HepG2 (cell line): Measurements from ENCODE around the gene ERC1. TPM values are rescaled to one million over a fixed set of nuclear protein-coding genes. Genes with fewer than 3 reads are reported as not detected.
A peak's percentile ranks its signal among the peaks of the same experiment; 100 is the strongest.

ENCODE experiments used
- AHR ChIP-seq: IDR thresholded peaks from 2 replicates; pipeline ENCODE4 v1.6.1; 2018; ENCODE audit warnings: missing genetic modification reagents, missing compliant biosample characterization
- CAMTA2 ChIP-seq: sonication (generic); formaldehyde crosslinking; IDR thresholded peaks from 2 replicates; pipeline ENCODE4 v1.4.0; 2020; ENCODE audit warnings: mild to moderate bottlenecking, missing genetic modification reagents, borderline replicate concordance
- CREM ChIP-seq, 2 experiments: sonication (generic) in 1 of 2; formaldehyde crosslinking in 1 of 2; IDR thresholded peaks; 2 replicates each; pipeline versions ENCODE4 v1.4.0 to v1.6.1; 2016 to 2020; ENCODE audit warnings: antibody characterized with exemption in 1 of 2, mild to moderate bottlenecking in 1 of 2, missing genetic modification reagents in 1 of 2
- ELF3 ChIP-seq: IDR thresholded peaks from 2 replicates; pipeline ENCODE4 v1.6.1; 2016; ENCODE audit warnings: missing genetic modification reagents, missing compliant biosample characterization
- GPN1 ChIP-seq: sonication (generic); formaldehyde crosslinking; IDR thresholded peaks from 2 replicates; pipeline ENCODE4 v1.5.1; 2020; ENCODE audit warnings: missing genetic modification reagents, borderline replicate concordance
- JDP2 ChIP-seq: sonication (generic); formaldehyde crosslinking; IDR thresholded peaks from 2 replicates; pipeline ENCODE4 v1.8.1; 2022; ENCODE audit warnings: missing genetic modification reagents, borderline replicate concordance
- JUN ChIP-seq: sonication (generic); formaldehyde crosslinking; IDR thresholded peaks from 2 replicates; pipeline ENCODE4 v1.4.0; 2020; ENCODE audit warnings: mild to moderate bottlenecking, missing genetic modification reagents
- MTA3 ChIP-seq: sonication (generic); formaldehyde crosslinking; IDR thresholded peaks from 2 replicates; pipeline ENCODE4 v1.4.0; 2020; ENCODE audit warnings: missing genetic modification reagents
- NCOR1 ChIP-seq: fragments of 200-600 bp; sonication (generic); IDR thresholded peaks from 2 replicates; pipeline ENCODE4 v1.7.0; 2017; ENCODE audit warnings: antibody characterized with exemption, low read length, borderline replicate concordance
- NPAS2 ChIP-seq: sonication (generic); formaldehyde crosslinking; IDR thresholded peaks from 2 replicates; pipeline ENCODE4 v1.8.0; 2022; ENCODE audit warnings: mild to moderate bottlenecking, missing genetic modification reagents, borderline replicate concordance
- PHF21A ChIP-seq: sonication (generic); formaldehyde crosslinking; IDR thresholded peaks from 2 replicates; pipeline ENCODE4 v1.5.0; 2020; ENCODE audit warnings: mild to moderate bottlenecking, missing genetic modification reagents
- POLR2AphosphoS2 ChIP-seq: IDR thresholded peaks from 2 replicates; pipeline ENCODE4 v1.6.1; 2011; ENCODE audit warnings: low read depth, low read length, improper control_type of control experiment
- SALL2 ChIP-seq: sonication (generic); formaldehyde crosslinking; IDR thresholded peaks from 2 replicates; pipeline ENCODE4 v1.8.1; 2023; ENCODE audit warnings: mild to moderate bottlenecking, missing genetic modification reagents, inconsistent platforms
- SMC3 ChIP-seq: IDR thresholded peaks from 2 replicates; pipeline ENCODE4 v1.6.1; 2011; ENCODE audit warnings: low read length, improper control_type of control experiment
- SRF ChIP-seq: IDR thresholded peaks from 2 replicates; pipeline ENCODE4 v1.6.1; 2011; ENCODE audit warnings: mild to moderate bottlenecking, low read depth, low read length, moderate library complexity
- TCF12 ChIP-seq, 2 experiments: fragments of 450-650 bp in 1 of 2; sonication (generic) in 1 of 2; formaldehyde crosslinking in 1 of 2; IDR thresholded peaks; 2 replicates each; pipeline versions ENCODE4 v1.6.1 to v1.8.0; 2017 to 2022; ENCODE audit warnings: antibody characterized with exemption in 1 of 2, mild to moderate bottlenecking in 1 of 2, missing genetic modification reagents in 1 of 2, moderate library complexity in 1 of 2
- THAP11 ChIP-seq: IDR thresholded peaks from 2 replicates; pipeline ENCODE4 v1.6.1; 2016; ENCODE audit warnings: missing biosample characterization, missing genetic modification reagents
- ZBTB21 ChIP-seq: sonication (generic); formaldehyde crosslinking; IDR thresholded peaks from 2 replicates; pipeline ENCODE4 v1.4.0; 2020; ENCODE audit warnings: missing genetic modification reagents
- ZNF446 ChIP-seq: sonication (generic); formaldehyde crosslinking; IDR thresholded peaks from 2 replicates; pipeline ENCODE4 v1.5.0; 2020; ENCODE audit warnings: mild to moderate bottlenecking, missing genetic modification reagents
- ZNF552 ChIP-seq: sonication (generic); formaldehyde crosslinking; IDR thresholded peaks from 2 replicates; pipeline ENCODE4 v1.9.0; 2022; ENCODE audit warnings: missing genetic modification reagents, mild to moderate bottlenecking, borderline replicate concordance
- ZNF556 ChIP-seq: sonication (generic); formaldehyde crosslinking; IDR thresholded peaks from 2 replicates; pipeline ENCODE4 v1.4.0; 2020; ENCODE audit warnings: mild to moderate bottlenecking, missing genetic modification reagents, borderline replicate concordance
- ZNF563 ChIP-seq: sonication (generic); formaldehyde crosslinking; IDR thresholded peaks from 2 replicates; pipeline ENCODE4 v1.8.0; 2022; ENCODE audit warnings: mild to moderate bottlenecking, moderate library complexity, missing genetic modification reagents
- ZNF629 ChIP-seq: sonication (generic); formaldehyde crosslinking; conservative IDR thresholded peaks from 2 replicates; pipeline ENCODE4 v1.5.0; 2020; ENCODE audit warnings: missing genetic modification reagents
- ZNF772 ChIP-seq: sonication (generic); formaldehyde crosslinking; IDR thresholded peaks from 2 replicates; pipeline ENCODE4 v1.5.0; 2020; ENCODE audit warnings: mild to moderate bottlenecking, missing genetic modification reagents
- polyA plus RNA-seq, 8 experiments: library from polyadenylated mRNA; depleted of rRNA in 3 of 8; stranded (reverse) in 7 of 8; unstranded in 1 of 8; fragments of >200 nt; fragmentation: Illumina TruSeq in 4 of 8; extraction: Trizol in 4 of 8; gene quantifications; 2 replicates each; pipeline versions ENCODE4 v1.2.1 to v1.2.3, GENCODE V29; 2011 to 2016; ENCODE audit warnings: low read depth in 4 of 8, missing spikeins in 1 of 8, mixed read lengths in 1 of 8; ENCODE audit not compliant: insufficient read depth in 1 of 8
- total RNA-seq, 5 experiments: library from RNA; depleted of rRNA; stranded (reverse); fragments of >200 nt; fragmentation: Illumina TruSeq; extraction: Trizol; gene quantifications; 2 replicates each; pipeline ENCODE4 v1.2.3, GENCODE V29; 2016; ENCODE audit warnings: low read depth in 1 of 5
- TF ChIP-seq, protein P1 (sequence below): sonication (generic); formaldehyde crosslinking; IDR thresholded peaks from 2 replicates; pipeline ENCODE4 v1.9.0; 2022; ENCODE audit warnings: missing genetic modification reagents, mild to moderate bottlenecking, borderline replicate concordance
- TF ChIP-seq, protein P2 (sequence below): sonication (generic); formaldehyde crosslinking; IDR thresholded peaks from 2 replicates; pipeline ENCODE4 v1.4.0; 2020; ENCODE audit warnings: mild to moderate bottlenecking, missing genetic modification reagents

Gene ERC1
- total and polyA plus RNA-seq, 2 of the 13 experiments (the other 11 are each of a cell fraction or from before 2014, with no cell fraction given) = 6.1 to 12.4 TPM

DNA sequence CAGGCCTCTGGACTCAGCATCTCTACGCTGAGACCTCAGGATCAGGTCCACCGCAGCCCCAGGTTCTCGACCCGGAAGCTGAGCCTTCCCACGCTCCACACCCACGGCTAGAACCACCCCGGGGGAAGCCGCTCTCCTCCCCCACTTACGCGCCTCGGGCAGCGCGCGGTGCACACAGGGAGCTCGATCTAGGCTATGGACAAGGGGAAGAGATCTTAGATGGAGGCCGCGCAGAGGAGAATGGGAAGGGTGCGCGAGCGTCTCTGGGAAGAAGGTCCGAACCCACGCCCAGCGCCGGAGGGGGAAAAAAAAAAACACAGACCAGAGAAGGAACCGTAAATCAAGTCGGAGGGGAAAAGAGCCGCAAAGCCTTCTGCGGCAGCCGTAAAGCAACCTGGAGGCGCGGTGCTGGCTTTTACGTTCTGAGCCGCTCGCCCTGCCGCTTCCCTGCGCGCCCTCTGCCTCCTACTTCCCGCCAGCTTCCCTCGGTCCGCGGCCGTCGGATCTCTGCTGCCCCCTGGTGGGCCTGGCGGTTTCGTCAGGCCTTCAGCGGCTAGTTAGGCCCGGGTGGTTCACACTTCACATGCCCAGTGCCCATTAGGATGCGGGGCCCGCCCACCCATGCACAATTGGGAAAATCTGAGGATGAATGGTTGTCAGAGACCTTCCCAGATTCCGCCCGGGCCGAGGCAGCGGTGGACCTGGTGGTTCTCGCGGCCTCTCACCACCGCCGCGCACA, 41.4 kb upstream of the ERC1 start, which contains the start of gene RAD52 (continued):
- peak; percentile 1; the same call in 1 of the 2 replicates for TF ChIP-seq ZNF563 (CRISPR knock-in tag)
- TF ChIP-seq TCF12 (IDR thresholded peaks at IDR 0.05) = no peak
- 0 out of 2 replicates have a peak, but pooled peaks have one; percentile 53 for TF ChIP-seq TCF12 (CRISPR knock-in tag; IDR thresholded peaks at IDR 0.05)
- 0 out of 2 replicates have a peak, but pooled peaks have one; percentile 73 for TF ChIP-seq CAMTA2 (CRISPR knock-in tag)
- TF ChIP-seq ZBTB21 (CRISPR knock-in tag) = 0 out of 2 replicates have a peak, but pooled peaks have one; percentile 13
- no peak for TF ChIP-seq SMC3
- TF ChIP-seq THAP11 (CRISPR knock-in tag) = peak; percentile 94
- TF ChIP-seq ZNF446 (CRISPR knock-in tag) = no peak
- TF ChIP-seq NPAS2 (CRISPR knock-in tag) = no peak
- no peak for TF ChIP-seq GPN1
- TF ChIP-seq, protein P1, sequence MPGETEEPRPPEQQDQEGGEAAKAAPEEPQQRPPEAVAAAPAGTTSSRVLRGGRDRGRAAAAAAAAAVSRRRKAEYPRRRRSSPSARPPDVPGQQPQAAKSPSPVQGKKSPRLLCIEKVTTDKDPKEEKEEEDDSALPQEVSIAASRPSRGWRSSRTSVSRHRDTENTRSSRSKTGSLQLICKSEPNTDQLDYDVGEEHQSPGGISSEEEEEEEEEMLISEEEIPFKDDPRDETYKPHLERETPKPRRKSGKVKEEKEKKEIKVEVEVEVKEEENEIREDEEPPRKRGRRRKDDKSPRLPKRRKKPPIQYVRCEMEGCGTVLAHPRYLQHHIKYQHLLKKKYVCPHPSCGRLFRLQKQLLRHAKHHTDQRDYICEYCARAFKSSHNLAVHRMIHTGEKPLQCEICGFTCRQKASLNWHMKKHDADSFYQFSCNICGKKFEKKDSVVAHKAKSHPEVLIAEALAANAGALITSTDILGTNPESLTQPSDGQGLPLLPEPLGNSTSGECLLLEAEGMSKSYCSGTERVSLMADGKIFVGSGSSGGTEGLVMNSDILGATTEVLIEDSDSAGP (CRISPR knock-in tag) = peak; percentile 92; the same call in 1 of the 2 replicates
- TF ChIP-seq SALL2 = 0 out of 2 replicates have a peak, but pooled peaks have one; percentile 25
- TF ChIP-seq, protein P2, sequence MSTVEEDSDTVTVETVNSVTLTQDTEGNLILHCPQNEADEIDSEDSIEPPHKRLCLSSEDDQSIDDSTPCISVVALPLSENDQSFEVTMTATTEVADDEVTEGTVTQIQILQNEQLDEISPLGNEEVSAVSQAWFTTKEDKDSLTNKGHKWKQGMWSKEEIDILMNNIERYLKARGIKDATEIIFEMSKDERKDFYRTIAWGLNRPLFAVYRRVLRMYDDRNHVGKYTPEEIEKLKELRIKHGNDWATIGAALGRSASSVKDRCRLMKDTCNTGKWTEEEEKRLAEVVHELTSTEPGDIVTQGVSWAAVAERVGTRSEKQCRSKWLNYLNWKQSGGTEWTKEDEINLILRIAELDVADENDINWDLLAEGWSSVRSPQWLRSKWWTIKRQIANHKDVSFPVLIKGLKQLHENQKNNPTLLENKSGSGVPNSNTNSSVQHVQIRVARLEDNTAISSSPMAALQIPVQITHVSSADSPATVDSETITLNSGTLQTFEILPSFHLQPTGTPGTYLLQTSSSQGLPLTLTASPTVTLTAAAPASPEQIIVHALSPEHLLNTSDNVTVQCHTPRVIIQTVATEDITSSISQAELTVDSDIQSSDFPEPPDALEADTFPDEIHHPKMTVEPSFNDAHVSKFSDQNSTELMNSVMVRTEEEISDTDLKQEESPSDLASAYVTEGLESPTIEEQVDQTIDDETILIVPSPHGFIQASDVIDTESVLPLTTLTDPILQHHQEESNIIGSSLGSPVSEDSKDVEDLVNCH = no peak; the same call in 1 of the 2 replicates
- peak; percentile 82 for TF ChIP-seq ELF3 (CRISPR knock-in tag)
- no peak; the same call in 1 of the 2 replicates for TF ChIP-seq ZNF552
- TF ChIP-seq JUN (CRISPR knock-in tag) = peak; percentile 54; the same call in 1 of the 2 replicates
- 0 out of 2 replicates have a peak, but pooled peaks have one; percentile 15 for TF ChIP-seq MTA3 (CRISPR knock-in tag)
- TF ChIP-seq PHF21A = peak; percentile 94
- peak; percentile 93; the same call in 1 of the 2 replicates for TF ChIP-seq ZNF772 (CRISPR knock-in tag)
- no peak; the same call in 1 of the 2 replicates for TF ChIP-seq AHR (CRISPR knock-in tag)
- peak; percentile 14; the same call in 1 of the 2 replicates for TF ChIP-seq SRF
- TF ChIP-seq NCOR1 = no peak
- TF ChIP-seq JDP2 (CRISPR knock-in tag) = no peak
- 0 out of 2 replicates have a peak, but pooled peaks have one; percentile 5 for TF ChIP-seq ZNF629 (CRISPR knock-in tag)
- TF ChIP-seq CREM (IDR thresholded peaks at IDR 0.05) = peak; percentile 87
- no peak for TF ChIP-seq CREM (CRISPR knock-in tag; IDR thresholded peaks at IDR 0.05)
- TF ChIP-seq ZNF556 (CRISPR knock-in tag) = peak; percentile 82; the same call in 1 of the 2 replicates
- no peak; the same call in 1 of the 2 replicates for TF ChIP-seq POLR2AphosphoS2
